SK-N-MC (cell line): Measurements from ENCODE around the gene VSIG2.

Experiments
- EZH2 ChIP-seq: fragments of 200-600 bp; sonication (generic); IDR thresholded peaks from one replicate; pipeline ENCODE4 v1.6.1; 2017; ENCODE audit warnings: antibody characterized with exemption
- POLR2AphosphoS5 ChIP-seq: IDR thresholded peaks from 2 replicates; pipeline ENCODE4 v1.6.1; 2012; ENCODE audit warnings: mild to moderate bottlenecking, low read depth, low read length, borderline replicate concordance

- TF ChIP-seq POLR2AphosphoS5 (no peak), EZH2 (no peak)
These were observed 30.9 kb upstream of the VSIG2 start for GRCh38 chr11:124783002-124783401.
